ENCODE measurements around the gene ANKRD27. TPM values are rescaled to one million over a fixed set of nuclear protein-coding genes. Genes with fewer than 3 reads are reported as not detected.
"Not testable (repeated sequence)": the region's sequence is repeated elsewhere in the genome, so short reads cannot be mapped to it uniquely, and the experiment has no call there.

Gene ANKRD27
- total RNA-seq, 2 donors from 2014 or later = 9.6 to 16.2 TPM

GRCh38 chr19:32658075-32658474, 16.9 kb downstream of the ANKRD27 start:
- H3K4me1 ChIP-seq = peaks cover 4% of the 10 kb centered on the region
- DNase-seq = no peak
- no peak for ATAC-seq
- no peak for TF ChIP-seq CTCF (IDR thresholded peaks at IDR 0.05)
- TF ChIP-seq POLR2A (IDR thresholded peaks at IDR 0.05) = no peak
- H3K9me3 ChIP-seq = no peaks in the 10 kb centered on the region
- H3K4me3 ChIP-seq = no peak overlapping the region
- intact Hi-C loops (cut with DNase I) = no loop called here
- no peak overlapping the region for H3K27ac ChIP-seq
- no peaks in the 10 kb centered on the region for H3K27me3 ChIP-seq
- peaks cover 0 to 2% of the 10 kb centered on the region in 2 donors for H3K36me3 ChIP-seq (replicated peaks in 1 of 2; ENCODE audit: insufficient read depth in 1 of 2, low read depth in 2 of 2)
- 92% methylated on average over 9 to 10 of the region's 10 CpGs for WGBS, 2 donors

DNA sequence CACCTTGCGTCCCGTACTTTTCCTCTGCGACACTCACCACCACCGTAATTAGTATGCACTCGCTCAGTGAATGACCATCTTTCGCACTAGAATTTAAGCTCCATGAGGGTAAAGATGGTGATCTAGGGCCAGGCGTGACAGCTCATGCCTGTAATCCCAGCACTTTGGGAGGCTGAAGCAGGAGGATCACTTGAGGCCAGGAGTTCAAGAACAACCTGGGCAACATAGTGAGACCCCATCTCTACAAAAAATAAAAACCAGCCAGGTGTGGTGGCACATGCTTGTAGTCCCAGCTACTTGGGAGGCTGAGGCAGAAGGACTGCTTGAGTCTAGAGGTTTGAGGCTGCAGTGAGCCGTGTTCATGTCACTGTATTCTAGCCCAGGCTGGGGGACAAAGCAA, 18.6 kb downstream of the ANKRD27 start:
- H3K27ac ChIP-seq; ATAC-seq; H3K9me3 ChIP-seq; H3K36me3 ChIP-seq (replicated peaks in 1 of 2; ENCODE audit: insufficient read depth in 1 of 2, low read depth in 2 of 2); H3K4me3 ChIP-seq; H3K27me3 ChIP-seq; intact Hi-C loops (cut with DNase I); DNase-seq: not testable (repeated sequence)
- H3K4me1 ChIP-seq = peaks cover 18% of the 10 kb centered on the region
- 97 to 99% methylated on average over 8 of the region's 8 CpGs for WGBS, 2 donors

GRCh38 chr19:32653599-32653915, 21.4 kb downstream of the ANKRD27 start:
- ATAC-seq (no peak), DNase-seq (no peak)
- no peaks in the 10 kb centered on the region for H3K9me3 ChIP-seq
- H3K36me3 ChIP-seq (replicated peaks in 1 of 2; ENCODE audit: insufficient read depth in 1 of 2, low read depth in 2 of 2) = peaks cover 0 to 3% of the 10 kb centered on the region in 2 donors
- peaks cover 18% of the 10 kb centered on the region for H3K4me1 ChIP-seq
- H3K4me3 ChIP-seq = no peak overlapping the region
- 77 to 88% methylated on average over 7 to 13 of the region's 15 CpGs for WGBS, 2 donors
- H3K27me3 ChIP-seq = no peaks in the 10 kb centered on the region
- no peak for TF ChIP-seq POLR2A (IDR thresholded peaks at IDR 0.05)
- no peak for TF ChIP-seq CTCF (IDR thresholded peaks at IDR 0.05)
- H3K27ac ChIP-seq = peak overlapping the region in 3 of 4 donors; percentile 25 to 51 (median 44)
- intact Hi-C loops (cut with DNase I) = no loop called here

DNA sequence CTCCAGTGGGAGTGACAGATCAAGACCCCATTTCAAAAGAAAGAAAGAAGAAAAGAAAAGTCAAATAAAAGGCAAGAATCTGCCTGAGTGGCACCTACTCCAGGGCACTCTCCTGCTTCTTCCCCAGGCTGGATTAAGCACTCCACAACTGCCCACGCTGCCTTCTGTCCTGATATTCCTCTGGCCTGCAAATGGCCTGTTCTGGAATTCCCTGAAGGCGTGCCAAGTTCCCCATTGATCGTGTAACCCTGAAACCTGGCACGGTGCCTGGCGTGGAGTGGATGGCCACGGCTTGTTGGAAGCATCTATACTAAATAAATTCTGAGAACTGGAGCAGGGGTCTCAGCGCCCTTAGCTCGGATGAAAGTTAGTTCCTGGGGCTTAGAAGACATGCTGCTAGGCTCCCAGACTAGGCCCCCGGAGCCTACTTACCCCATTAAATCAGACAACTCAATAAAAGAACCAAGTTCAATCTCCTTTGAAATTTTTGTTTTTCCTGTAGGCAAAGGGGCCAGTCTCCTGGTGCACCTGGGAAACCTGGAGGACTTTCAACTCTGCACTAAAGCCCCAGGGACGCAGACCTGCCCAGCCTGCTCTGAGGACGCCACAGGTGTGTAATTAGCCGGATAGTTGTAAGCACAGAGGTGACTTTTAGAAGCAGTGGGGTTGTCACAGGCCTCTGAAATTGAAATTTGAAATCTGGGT, 21.9 kb downstream of the ANKRD27 start:
- ATAC-seq (peak; percentile 70), DNase-seq (peak; percentile 80 to 90 (median 84))
- Histone ChIP-seq H3K36me3 (replicated peaks in 1 of 2; ENCODE audit: insufficient read depth in 1 of 2, low read depth in 2 of 2) (peaks cover 0 to 3% of the 10 kb centered on the region in 2 donors), H3K4me1 (peaks cover 18% of the 10 kb centered on the region), H3K27me3 (no peaks in the 10 kb centered on the region), H3K9me3 (no peaks in the 10 kb centered on the region), H3K4me3 (no peak overlapping the region), H3K27ac (peak overlapping the region in 3 of 4 donors; percentile 25 to 51 (median 44))
- WGBS, 2 donors = 38 to 46% methylated on average over 8 to 12 of the region's 12 CpGs
- intact Hi-C loops (cut with DNase I) = no loop called here
- TF ChIP-seq POLR2A (IDR thresholded peaks at IDR 0.05) (no peak), CTCF (IDR thresholded peaks at IDR 0.05) (no peak)

GRCh38 chr19:32652331-32652730, 22.6 kb downstream of the ANKRD27 start:
- H3K9me3 ChIP-seq; intact Hi-C loops (cut with DNase I); H3K27me3 ChIP-seq; ATAC-seq; H3K4me3 ChIP-seq; H3K36me3 ChIP-seq (replicated peaks in 1 of 2; ENCODE audit: insufficient read depth in 1 of 2, low read depth in 2 of 2); DNase-seq: not testable (repeated sequence)
- Histone ChIP-seq H3K27ac (peak overlapping the region in 1 of 4 donors; percentile 44), H3K4me1 (peaks cover 18% of the 10 kb centered on the region)
- WGBS, 2 donors = 93 to 95% methylated on average over 13 of the region's 13 CpGs

GRCh38 chr19:32651729-32652140, 23.2 kb downstream of the ANKRD27 start:
- no peak overlapping the region for H3K4me3 ChIP-seq
- H3K4me1 ChIP-seq = peaks cover 18% of the 10 kb centered on the region
- H3K27ac ChIP-seq = no peak overlapping the region
- TF ChIP-seq CTCF (IDR thresholded peaks at IDR 0.05) = no peak
- no peak for TF ChIP-seq POLR2A (IDR thresholded peaks at IDR 0.05)
- 67 to 90% methylated on average over 7 to 8 of the region's 8 CpGs for WGBS, 2 donors
- ATAC-seq = no peak
- DNase-seq = no peak
- H3K9me3 ChIP-seq = no peaks in the 10 kb centered on the region
- intact Hi-C loops (cut with DNase I) = no loop called here
- H3K27me3 ChIP-seq = no peaks in the 10 kb centered on the region
- peaks cover 0 to 5% of the 10 kb centered on the region in 2 donors for H3K36me3 ChIP-seq (replicated peaks in 1 of 2; ENCODE audit: insufficient read depth in 1 of 2, low read depth in 2 of 2)
